NCI-H1105 (cell line): ENCODE data around the gene WDR7.

Experiments used
- DNase-seq: peaks from one replicate; lab custom pipeline; 2025; lab: John Stamatoyannopoulos, UW

The WDR7 gene

DNA sequence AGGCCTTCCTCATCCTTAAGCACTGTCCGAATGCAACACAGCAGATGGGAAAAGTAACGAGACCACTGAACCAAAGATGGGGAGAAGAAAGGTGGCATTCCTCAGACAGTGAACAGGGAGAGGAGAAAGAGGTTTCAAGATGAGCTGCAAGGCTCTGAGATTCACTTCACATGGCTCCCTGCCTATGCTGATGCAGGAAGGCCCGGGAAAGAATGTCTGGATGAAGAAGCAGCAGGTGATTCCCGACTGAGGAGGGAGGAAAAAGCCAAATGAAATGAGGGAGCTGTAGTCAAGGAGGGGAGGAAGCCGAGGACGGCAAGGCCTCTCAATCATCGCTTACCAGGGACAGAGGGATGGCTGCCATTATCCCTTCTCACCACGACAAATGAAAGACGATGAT, 397.2 kb downstream of the WDR7 start:
- DNase-seq = no peak

DNA sequence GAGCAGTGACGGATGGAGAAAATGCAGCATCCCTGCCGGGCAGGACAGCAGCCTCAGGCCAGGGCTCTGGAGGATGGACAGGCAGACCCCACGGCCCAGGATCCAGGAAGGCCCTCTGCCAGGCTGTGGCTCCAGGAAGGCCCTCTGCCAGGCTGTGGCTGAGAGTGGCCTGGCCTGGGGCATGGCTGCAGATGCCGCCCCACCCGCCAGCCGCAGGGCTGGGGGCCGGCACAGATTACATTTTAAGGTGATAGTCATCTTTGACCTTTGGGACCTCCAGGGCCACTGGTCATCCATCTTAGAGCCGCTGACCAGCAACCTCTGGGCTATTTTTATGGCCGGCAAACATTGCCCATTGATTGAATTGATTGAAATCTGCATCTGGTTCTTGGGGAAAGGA, 397.7 kb downstream of the WDR7 start:
- no peak for DNase-seq

DNA sequence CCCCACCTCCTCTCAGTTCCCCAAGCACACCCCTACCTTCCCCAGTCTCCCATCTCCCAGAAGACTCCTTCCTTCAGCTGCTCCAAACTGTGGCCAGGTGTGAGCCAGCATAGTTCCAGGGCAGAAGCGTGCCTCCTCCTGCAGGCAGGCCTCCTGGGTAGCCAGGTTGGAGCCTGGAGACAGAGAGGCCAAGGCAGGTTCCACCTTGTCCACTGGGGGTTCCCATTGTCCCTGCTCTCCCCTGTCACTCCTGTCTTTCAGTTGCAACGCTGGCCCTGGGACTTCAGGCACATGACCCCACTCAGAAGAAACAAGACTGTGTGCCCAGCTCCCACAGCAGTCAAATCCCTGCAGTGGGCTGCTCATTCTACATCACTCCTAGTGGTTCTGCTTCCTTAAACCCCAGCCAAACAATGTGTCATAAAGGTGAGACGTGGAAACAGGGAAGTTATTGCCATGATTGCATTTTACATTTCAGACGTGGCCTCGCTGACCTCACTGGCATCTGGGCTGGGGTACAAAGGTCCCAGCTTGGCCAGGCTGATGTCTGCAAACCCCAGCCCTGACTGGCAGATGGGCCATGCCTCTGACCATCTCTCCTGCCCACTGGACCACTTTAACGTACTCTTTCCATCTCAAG, 399.3 kb downstream of the WDR7 start:
- DNase-seq = no peak

DNA sequence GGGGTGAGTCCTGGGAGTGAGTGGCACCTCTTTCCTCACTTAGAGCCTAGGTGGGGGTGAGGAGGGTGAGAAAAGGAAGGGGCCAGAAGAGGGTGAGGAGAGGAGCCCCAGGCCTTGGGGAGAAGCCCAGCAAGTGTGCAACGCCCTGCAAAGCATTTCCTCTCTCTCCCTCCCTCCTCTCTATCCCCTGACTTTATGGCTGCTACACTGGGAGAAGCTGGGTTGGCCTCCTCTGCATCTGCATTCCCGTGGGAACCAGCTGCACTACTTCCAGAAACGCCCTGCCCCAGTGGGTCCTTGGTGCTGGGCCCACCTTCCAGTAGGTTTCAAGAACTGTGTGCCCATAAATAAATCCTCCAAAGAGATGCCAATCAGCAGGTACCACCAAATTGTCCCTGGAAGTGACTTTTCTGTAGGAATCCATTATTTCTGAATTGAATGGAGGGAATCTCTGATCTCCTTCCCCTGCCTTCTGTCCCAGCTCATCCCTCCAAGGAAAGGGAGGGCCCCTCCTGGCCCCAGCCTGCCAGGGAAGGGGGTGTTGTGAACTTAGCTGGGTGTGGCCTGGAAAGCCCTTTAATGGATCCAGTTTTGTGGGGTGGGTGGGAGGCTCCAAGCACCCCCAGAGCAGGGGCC, 400.0 kb downstream of the WDR7 start:
- DNase-seq = no peak

DNA sequence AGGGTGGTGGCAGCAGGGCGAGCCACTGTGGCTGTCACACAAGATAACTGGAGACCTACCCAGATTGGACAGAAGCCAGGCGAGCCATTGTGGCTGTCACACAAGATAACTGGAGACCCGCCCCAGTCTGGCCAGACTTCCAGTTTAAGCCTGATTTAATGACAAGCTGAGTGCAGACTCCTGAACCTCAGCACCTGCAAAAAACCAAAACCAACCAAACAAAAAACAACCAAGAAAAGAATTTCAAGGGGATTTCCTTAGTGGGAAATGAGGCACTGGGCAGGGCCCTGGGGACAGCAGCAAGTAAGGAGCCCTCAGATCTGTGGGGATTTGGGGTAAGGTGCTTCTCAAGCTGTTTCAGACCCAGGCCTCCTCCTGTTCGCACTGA, 400.5 kb downstream of the WDR7 start:
- DNase-seq = no peak

DNA sequence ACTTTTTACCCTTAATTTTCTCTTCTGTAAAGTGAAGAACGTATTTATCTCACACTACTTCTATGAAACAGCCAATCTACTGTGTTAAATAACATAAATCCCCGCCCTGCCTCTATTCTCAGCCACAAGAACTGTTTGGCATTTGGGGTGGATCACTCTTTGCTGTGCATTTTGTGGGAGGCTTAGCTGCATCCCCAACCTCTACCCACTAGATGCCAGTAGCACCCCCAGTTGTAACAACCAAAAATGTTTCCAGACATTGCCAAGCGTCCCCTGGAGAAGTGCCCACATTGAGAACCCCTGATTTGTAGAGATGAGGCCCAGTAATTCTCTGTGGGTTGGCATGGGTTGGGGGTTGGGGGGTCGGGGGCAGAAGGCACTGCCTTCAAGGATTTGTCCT, 401.0 kb downstream of the WDR7 start:
- DNase-seq = no peak

DNA sequence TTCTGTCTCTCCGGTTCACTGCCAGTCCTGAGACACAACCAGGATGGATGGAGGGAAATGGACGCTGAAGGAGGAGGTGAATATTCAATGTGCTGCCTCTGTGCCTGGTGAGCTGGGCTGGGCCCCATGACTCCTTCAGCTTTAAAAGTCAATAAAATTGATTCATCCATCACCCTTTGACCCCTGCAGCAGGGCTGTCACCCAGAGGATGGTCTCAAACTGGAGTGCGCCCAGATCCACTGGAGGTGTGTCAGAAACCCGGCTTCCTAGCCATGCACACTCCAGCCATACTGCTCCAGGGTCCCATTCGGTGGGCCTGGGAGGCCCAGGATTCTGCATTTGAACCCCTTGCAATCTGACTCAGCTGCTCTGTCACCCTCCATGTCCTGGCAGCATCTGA, 401.6 kb downstream of the WDR7 start:
- DNase-seq = no peak

DNA sequence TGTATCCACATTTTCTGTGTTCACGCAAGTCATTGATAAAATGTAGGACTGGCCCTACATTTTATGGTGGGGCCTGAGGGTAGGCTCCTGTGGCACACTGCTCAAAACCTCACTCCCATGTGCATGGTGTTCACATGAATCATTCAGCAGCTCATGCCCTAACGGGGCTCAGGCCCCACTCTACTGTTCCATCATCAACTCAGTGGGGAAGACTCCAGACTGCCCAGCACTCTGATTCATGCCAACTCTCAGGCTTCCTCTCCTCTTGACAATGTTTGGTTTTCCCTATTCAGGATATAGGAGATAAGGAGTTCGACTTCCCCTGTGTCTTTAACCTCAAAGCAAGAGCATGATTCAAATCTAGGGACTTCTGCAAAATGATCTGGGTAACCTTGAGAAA, 403.7 kb downstream of the WDR7 start:
- no peak for DNase-seq

DNA sequence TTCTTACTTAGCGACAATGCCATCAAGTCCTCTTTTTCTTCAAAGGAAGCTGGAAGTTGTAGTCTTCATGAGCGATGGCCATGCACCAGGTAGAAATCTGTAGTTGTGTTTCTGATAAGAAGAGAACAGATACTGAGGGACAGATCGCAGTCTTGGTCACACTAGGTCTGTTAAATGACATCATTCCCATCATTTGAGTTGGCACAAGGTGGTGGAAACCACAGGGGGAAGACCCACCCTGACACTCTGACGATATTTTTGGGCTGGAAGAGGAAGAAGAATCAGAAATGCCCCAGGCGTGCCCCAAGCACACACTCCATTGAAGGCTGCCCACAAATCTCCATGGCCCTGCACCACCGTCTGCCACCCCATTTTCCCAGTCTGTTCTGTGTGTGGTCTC, 406.7 kb downstream of the WDR7 start:
- no peak for DNase-seq

DNA sequence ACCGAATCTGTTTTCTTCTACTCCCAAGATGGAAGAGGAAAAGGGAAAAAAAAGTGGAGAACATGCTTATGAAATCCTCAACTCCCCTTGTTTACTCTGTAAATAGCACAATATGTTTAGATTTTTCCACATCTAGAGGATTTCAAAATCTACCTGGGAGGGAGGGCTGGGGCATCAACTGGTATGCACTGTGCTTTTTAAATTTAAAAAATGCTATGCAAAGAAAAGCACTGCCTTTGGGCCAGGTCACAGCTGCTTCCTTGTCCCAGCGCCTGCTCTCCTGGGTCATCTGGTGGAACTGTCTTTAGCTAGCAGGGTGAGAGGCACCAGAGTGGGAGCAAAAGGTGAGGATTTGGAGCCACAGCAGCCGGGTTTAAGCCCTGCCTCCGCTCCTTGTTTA, 407.6 kb downstream of the WDR7 start:
- no peak for DNase-seq

DNA sequence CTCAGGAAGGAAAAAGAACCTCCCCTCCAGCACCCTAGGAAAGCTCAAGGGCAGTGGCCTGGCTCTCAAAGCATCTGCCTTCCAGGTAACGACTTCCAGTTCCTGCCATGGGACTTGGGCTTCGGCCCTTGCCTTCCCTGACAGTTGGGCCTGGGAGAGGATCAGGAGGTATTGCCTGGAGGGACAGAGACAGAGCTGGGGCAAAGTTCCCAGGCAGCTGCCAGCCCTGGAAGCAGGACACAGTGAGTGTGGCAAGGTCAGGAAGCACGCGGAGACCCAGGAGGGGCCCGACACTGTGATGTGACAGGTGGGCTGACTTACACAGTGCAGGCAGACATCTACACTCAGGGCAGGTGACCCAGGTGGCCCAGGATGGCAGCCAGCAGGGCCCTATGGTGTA, 408.2 kb downstream of the WDR7 start:
- DNase-seq = no peak

DNA sequence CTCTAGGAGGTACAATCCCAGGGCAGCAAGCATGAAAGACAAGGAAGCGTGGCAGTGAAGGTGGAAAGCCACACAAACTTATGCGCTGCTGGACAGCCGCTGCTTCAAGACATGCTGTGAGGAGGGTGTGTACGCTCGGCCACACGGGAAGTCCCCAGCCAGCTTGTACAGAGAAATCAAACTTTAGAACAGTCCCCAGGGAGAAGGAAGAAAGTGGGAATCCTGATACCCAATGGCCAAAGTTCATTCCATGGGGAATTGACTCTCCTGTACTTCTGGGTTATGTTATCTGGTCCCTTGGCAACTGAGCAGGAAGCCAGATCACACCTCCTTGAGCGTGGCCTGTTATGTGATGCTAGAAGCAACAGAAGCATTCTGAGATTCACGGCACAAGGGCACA, 409.7 kb downstream of the WDR7 start:
- no peak for DNase-seq

DNA sequence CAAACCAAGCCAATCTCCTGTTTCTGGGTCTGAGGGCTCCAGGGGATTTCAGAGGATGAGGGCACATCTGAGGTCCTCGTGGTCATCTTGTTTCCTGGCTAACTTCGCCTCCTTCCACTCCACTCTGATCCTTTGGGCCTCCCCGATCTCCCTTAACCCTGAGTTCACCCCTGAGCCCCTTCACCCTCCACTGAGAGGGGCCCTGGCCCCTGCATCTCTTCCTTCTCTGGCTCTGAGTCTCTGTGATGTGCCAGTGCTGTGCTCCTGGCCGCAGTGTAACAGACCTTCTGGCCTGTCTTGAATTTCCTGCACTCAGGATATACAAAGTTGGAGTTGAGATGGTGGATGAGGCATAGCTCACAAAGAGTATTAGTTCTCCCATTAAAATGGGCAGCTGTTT, 411.0 kb downstream of the WDR7 start:
- no peak for DNase-seq

DNA sequence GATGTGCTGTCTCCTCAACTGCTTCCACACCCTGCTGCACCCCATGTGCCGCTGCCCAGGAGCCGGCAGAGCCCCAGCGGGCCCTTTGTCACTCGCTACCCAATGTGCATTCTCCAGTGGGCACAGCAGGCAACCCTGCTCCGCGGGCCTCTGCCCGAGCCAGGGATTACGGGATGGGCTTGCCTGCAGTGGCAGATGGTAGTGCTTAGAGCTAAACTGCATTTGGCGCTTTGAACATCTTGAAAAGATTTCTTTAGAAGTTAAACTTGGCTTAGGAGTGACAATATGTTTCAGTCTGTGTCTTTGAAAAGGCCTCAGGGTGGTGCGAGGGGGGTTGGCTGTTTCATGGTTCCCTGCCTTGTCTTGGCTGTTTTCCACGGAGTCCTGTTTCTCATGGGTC, 411.7 kb downstream of the WDR7 start:
- DNase-seq = no peak

DNA sequence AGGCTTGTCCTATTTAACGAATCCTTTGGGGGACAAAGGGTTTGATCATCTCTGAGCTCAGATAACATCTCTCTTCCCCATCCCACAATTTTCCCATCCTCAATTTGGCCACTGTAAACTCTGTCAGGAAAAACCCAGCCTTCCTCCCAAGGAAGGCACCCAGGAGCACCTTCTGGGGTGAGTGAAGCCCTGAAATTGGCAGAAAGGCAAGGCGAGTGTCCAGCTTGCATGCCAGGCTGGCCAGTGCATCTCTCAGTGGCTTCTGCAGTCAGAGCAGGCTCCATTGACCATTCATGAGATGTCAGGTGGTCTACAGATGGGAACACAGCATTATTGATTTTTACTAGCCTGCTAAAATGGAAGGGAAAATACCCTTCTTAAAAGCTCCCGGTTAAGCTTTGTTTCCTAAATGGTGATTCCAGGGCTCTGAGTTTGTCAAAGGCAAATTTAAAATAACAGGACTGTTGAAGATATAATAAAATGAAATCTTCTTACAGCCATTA, 412.5 kb downstream of the WDR7 start:
- no peak for DNase-seq

DNA sequence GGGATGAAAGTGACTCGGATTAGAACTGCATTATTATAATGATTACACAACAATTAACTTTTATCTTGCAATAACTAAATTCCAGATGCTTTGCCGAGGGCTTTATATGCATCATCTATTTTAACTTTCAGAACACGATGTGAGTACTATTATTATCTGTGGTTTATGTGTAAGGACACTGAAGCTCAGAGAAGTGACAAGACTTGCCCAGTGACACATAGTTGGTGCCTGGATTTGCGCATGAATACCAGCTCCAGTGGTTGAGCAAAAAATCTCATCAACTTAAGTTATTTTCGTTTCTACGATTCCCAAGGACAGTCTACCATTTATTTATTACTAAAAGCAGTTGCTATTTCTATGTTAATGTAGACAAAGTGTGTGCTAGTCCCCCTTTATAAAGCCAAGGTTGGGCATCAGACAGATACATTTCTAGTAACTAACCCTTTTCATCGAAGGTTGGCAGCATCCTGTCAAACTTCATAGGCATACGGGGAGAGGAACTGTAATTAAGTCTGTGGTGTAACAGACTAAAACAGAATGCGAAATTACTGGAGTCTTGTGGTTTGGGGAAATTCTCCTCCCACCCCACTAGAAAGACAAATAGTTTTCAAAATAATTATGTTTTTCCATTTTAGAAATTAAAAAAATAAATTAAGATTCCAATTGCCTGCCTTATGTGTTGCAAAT, 422.5 kb downstream of the WDR7 start:
- DNase-seq = no peak

DNA sequence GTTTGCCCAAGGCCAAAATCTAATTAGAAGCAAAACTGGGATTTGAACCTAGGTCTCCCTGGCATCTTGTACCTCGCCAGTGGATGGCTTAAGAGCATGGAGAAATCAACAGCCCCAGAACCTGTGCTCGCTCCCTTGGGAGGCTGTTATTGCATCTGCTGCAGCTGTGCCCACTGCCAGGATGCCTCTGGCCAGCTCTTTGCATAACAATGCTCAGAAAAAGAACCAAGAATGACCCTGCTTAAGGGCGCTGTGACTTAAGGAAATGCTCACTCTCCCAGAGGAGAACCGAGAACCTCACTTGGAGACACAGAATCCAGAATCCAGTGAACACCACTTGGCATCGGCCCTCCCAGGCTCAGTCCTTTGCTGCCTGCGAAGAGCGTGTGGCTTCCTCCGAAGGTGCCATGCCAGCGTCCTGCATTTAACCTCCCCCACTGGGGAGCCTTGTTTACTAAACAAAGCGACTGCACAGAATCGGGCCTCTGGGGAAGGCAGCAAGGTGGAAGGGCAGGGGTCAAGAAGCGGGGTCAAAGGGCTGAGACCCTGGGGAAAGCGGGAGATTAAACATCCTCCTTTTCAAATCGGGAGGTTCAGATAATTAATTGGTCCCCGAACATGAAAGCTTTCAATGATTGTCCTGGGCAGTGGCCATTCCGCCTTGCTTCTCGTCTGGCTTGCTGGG, 424.7 kb downstream of the WDR7 start:
- no peak for DNase-seq

DNA sequence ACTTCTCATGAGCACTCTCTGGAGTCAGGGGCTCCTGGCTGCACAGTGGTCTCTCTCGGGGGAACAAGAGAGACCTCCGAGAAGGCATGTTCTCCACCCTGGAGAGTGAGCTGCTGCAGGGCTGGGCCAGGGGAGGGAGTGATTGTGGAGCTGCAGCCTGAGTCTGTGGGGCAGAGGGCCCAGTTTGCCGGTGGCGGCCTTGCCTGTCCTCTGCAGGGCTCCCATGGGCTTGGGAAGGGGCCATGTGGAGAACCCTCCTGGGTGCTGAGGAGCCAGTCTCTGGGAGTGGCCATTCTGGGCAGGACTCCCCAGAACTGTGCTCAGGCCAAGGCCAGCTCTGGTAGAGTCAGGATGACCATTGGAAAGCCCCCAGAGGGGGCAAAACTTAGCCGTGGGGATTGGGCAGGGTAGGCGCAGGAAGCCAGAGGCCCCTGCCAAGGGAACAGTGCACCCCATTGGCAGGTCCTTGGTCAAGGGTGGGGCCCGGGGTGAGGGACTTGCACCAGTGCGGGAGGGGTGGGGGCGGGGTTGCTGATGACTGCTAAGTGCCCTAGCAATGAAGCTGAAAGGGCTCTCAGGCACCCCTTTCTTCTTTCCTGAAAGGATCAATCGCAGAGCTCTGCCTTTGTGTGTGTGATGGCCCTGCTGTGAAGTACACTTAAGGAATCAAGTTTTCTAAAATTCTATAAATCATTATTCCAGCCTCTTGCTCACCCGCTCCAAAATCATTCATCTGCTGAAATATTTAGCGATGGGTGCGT, 426.0 kb downstream of the WDR7 start:
- no peak for DNase-seq

DNA sequence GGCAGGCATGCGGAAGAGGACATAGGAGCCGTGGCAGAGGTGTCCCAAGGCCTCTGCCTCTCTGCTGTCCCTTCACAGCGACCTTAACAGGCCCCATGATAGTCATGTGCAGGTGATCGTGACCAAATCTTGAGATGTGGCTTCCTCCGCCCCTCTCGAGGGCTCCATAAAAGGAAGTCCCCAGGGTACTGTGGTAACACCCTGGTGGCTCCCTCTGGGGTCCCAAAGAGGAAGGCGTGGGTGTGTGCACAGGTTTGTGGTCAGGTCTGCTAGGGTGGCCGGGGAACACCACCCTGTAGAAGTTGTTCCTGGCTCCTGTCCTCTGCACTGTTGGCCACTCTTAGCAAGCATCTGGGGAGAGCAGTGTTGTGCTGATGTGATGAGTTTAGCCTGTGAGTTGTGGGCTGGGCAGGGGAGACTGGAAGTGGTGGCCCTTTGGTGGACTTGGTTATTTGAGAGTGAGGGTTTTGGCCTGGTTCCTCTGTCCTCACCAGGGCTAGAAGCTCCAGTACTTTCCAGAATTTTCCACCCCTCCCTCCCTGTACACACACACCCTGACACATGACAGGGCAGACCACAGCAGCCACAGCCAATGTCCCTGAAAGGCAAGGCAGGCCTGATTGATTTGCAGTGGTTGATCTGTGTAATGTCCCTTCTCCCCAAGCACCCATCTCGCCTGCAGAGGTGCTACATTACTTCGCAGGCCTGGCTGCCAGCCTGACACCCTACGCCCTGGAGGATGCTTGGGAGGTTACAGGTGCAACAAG, 426.8 kb downstream of the WDR7 start:
- DNase-seq = no peak

DNA sequence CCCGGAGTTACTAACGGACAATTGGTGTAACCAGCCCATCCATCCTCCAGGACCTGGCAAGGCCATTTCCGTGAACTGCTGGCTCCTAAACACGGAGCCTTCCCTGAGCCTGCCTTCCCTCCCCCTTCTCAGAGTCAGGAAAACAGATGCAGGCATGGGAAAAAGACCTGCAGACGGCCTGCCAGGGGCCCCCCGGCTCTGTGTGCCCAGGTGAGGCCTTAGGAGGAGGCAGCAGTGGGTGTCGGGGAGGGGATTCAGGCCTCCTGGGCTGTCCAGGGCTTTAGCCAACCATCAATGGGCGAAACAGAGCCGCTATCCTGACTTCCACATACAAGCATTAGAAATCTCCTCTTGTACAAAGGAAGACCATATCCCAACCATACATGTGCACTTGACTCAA, 427.5 kb downstream of the WDR7 start:
- no peak for DNase-seq

DNA sequence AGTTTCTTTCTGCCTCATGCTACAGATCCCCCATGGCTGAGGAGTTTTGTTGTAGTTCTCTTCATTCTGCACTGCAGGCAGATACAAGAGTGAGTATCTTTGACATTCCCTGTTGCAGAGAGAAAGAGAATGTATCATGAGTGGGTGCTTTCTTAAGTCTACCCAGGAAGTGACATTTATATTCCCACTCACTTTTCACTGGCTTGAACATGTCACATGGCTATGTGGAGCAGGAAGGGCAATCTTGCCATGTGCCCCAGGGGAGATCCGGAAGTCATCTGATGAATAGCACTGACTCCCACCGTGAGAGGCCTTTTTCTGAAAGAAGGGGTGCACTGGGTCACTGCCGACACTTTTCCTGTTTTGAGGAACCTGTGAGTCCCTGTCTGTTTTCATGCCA, 429.3 kb downstream of the WDR7 start:
- no peak for DNase-seq
